ENCODE data around the gene MPDZ.

Gene MPDZ

GRCh38 chr9:13083366-13083765, 196.1 kb downstream of the MPDZ start:
- DNase-seq (ENCODE audit: low read depth), result no peak

DNA sequence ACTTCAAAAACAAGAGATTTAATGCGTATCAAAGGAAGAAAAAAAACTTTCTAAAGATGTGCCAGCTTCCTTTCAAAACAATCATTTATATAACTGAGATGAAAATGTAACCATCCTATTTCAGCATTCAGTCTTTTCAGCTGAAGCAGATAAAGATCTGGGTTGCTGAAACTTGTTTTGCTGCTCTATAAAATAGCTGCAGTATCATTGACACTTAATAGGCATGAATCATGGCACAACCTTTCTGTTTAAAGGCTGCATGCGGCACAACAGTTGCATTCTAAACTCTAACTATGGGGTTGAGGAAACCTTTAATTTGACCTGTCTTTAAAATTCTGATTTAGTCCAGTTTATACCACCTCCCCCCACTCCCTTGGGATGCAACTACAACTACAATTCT, 196.7 kb downstream of the MPDZ start:
- no peak for DNase-seq (ENCODE audit: low read depth)

DNA sequence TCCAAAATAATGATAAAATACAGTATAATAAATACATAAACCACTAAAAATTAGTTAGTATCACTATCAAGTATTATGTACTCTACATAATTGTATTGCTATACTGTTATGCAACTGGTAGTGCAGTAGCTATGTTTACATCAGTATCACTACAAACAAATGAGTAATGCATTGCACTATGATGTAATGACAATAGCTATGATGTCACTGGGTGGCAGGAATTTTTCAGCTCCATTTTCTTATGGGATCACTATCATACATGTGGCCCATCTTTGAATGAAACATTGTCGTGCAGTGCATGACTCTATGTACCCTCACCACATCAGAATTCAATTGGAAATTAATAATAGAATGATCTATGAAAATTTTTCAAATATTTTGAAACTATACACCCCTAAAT, 201.3 kb downstream of the MPDZ start:
- DNase-seq (ENCODE audit: low read depth), result no peak

- no peak for DNase-seq (ENCODE audit: low read depth)
Observed at GRCh38 chr9:13076616-13077015, 202.9 kb downstream of the MPDZ start.

GRCh38 chr9:13071921-13072320, 207.6 kb downstream of the MPDZ start:
- DNase-seq (ENCODE audit: low read depth), result no peak

DNA sequence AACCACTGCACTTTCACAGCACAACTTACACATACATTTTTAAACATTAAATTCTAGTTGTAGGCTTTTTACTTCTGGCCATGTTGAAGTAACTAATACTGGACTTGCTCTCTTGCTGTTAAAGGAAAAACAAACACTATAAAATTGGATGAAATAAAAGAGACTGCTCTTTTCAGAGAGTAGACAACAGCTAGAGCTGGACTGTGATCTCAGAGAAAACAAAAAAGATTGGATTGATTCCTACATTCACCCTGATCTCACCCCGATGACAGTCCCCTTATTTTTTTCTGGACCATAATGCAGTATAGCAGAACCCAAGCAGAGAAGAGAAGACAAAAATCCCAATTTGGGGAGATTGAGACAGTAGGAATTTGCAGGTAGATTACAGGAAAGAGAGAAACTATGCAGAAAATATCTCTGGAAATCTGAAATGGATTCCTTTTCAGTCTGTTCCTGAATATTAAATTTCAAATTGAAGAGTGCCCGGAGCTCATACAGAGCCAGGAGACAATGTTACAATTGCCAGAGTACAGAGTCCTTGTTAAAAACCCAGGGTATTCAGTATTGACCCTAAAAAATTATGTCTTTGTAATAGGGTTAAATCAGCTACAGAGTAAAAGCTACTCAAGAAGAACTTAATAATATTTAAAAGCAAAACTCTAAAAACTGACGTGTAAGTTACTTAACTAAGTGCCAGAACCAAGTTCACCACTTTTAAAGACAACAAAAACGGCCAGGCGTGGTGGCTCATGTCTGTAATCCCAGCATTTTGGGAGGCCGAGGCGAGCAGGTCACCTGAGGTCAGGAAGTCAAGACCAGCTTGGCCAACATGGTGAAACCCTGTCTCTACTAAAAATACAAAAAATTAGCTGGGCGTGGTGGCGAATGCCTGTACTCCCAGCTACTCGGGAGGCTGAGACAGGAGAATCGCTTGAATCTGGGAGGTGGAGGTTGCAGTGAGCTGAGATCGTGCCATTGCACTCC, 208.6 kb downstream of the MPDZ start:
- DNase-seq (ENCODE audit: low read depth), result no peak

DNA sequence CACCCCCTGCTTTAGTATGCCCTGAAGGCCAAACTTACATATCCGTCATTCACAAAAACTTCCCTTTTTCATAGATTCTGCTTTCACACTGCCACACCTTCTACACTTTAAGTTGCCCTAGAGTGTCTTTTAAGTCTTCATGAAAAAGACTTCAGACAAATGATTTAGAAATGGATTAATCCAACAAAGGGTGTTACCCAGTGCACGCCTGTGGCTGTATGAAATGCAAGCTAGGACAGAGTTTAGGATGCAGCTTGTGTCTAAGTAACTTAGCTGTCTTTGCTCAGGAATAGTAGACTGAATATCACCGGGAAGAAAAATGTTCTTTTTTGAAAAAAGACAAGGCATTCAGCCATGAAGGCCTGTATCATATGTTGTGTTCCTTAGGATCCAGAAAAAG, 210.0 kb downstream of the MPDZ start:
- DNase-seq (ENCODE audit: low read depth), result no peak

DNA sequence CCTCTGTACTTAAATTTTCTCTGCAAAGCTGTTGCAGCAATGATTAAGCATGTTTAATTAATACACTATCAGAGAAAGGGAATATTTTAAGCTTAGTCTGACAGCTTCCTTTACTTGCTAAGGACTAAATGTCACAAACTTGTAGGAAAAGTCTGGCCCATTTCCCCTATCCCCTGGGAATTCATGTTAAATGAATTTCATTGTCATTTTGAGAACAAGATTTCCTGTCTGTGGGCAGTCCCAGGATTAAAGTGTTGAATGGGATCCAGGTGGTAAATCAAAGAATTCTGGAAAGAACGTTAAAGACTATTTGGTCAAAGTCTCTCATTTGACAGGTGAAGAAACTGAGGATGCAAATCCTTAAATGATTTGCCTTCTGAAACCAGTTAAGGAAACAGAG, 214.8 kb downstream of the MPDZ start:
- no peak for DNase-seq (ENCODE audit: low read depth)

DNA sequence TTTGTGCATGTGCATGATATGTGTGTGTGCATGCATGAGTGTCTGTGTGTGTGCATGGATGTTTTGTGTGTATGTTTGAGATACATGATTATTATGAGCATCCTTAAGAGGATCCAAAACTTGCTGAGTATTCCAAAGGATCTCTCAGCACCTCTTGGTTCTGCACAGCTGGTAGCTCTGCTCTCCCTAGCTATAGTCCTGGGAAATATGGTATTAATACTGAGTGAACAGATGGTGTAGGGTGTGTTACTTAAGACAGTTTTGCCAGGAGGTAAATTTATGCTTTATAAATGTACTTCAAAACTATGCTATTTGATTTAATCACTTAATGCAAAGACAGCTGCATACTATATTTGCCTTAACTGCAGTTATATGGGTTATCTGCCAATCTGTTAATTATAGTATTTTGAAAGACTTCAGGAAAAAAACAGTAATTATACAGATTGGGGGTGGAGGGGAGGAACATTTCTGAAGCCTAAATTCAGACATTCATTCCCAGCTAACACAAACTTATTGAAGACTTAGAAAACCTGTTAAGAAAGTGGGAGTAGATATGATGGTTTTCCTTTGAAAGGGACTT, 215.5 kb downstream of the MPDZ start:
- no peak for DNase-seq (ENCODE audit: low read depth)

- no peak for DNase-seq (ENCODE audit: low read depth)
Observed at GRCh38 chr9:13061390-13061789, 218.1 kb downstream of the MPDZ start.

Measured in stimulated activated CD8-positive, alpha-beta memory T cell treated with anti-CD3 and anti-CD28 coated beads, Interleukin-4, amount 100 ng/mL, for 24 hours (primary cell).